Ishikawa (cell line): ENCODE results near the gene LAYN.

Experiments
- CEBPB ChIP-seq: IDR thresholded peaks from 2 replicates; pipeline ENCODE4 v1.6.1; 2012
- CREB1 ChIP-seq: IDR thresholded peaks from 2 replicates; pipeline ENCODE4 v1.6.1; 2012; ENCODE audit warnings: low read depth
- EGR1 ChIP-seq: IDR thresholded peaks from 2 replicates; pipeline ENCODE4 v1.6.1; 2012
- EP300 ChIP-seq: IDR thresholded peaks from 2 replicates; pipeline ENCODE4 v1.6.1; 2012; ENCODE audit warnings: borderline replicate concordance
- FOXM1 ChIP-seq: IDR thresholded peaks from 2 replicates; pipeline ENCODE4 v1.6.1; 2012; ENCODE audit warnings: low read depth, borderline replicate concordance
- MAX ChIP-seq: IDR thresholded peaks from 2 replicates; pipeline ENCODE4 v1.6.1; 2012
- NFIC ChIP-seq: IDR thresholded peaks from 2 replicates; pipeline ENCODE4 v1.6.1; 2012
- RAD21 ChIP-seq: IDR thresholded peaks from 2 replicates; pipeline ENCODE4 v1.6.1; 2012; ENCODE audit warnings: low read depth
- TAF1 ChIP-seq: IDR thresholded peaks from 2 replicates; pipeline ENCODE4 v1.6.1; 2012; ENCODE audit warnings: low read depth, mild to moderate bottlenecking
- TCF12 ChIP-seq: IDR thresholded peaks from 2 replicates; pipeline ENCODE4 v1.6.1; 2012; ENCODE audit warnings: low read depth
- TEAD4 ChIP-seq: IDR thresholded peaks from 2 replicates; pipeline ENCODE4 v1.6.1; 2012
- YY1 ChIP-seq: IDR thresholded peaks from 2 replicates; pipeline ENCODE4 v1.6.1; 2012; ENCODE audit warnings: low read depth
- ZBTB7A ChIP-seq: IDR thresholded peaks from 2 replicates; pipeline ENCODE4 v1.6.1; 2012; ENCODE audit warnings: low read depth
- TF ChIP-seq, protein P1 (sequence below): IDR thresholded peaks from 2 replicates; pipeline ENCODE4 v1.6.1; 2012; ENCODE audit warnings: low read depth, mild to moderate bottlenecking
- TF ChIP-seq, protein P2 (sequence below): IDR thresholded peaks from 2 replicates; pipeline ENCODE4 v1.6.1; 2012

The LAYN gene

GRCh38 chr11:111548525-111548924, 8.0 kb downstream of the LAYN start:
- TF ChIP-seq ZBTB7A (no peak), TAF1 (no peak), CEBPB (no peak), EGR1 (no peak), YY1 (no peak)
- TF ChIP-seq, protein P1, sequence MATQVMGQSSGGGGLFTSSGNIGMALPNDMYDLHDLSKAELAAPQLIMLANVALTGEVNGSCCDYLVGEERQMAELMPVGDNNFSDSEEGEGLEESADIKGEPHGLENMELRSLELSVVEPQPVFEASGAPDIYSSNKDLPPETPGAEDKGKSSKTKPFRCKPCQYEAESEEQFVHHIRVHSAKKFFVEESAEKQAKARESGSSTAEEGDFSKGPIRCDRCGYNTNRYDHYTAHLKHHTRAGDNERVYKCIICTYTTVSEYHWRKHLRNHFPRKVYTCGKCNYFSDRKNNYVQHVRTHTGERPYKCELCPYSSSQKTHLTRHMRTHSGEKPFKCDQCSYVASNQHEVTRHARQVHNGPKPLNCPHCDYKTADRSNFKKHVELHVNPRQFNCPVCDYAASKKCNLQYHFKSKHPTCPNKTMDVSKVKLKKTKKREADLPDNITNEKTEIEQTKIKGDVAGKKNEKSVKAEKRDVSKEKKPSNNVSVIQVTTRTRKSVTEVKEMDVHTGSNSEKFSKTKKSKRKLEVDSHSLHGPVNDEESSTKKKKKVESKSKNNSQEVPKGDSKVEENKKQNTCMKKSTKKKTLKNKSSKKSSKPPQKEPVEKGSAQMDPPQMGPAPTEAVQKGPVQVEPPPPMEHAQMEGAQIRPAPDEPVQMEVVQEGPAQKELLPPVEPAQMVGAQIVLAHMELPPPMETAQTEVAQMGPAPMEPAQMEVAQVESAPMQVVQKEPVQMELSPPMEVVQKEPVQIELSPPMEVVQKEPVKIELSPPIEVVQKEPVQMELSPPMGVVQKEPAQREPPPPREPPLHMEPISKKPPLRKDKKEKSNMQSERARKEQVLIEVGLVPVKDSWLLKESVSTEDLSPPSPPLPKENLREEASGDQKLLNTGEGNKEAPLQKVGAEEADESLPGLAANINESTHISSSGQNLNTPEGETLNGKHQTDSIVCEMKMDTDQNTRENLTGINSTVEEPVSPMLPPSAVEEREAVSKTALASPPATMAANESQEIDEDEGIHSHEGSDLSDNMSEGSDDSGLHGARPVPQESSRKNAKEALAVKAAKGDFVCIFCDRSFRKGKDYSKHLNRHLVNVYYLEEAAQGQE = no peak
- TF ChIP-seq, protein P2, sequence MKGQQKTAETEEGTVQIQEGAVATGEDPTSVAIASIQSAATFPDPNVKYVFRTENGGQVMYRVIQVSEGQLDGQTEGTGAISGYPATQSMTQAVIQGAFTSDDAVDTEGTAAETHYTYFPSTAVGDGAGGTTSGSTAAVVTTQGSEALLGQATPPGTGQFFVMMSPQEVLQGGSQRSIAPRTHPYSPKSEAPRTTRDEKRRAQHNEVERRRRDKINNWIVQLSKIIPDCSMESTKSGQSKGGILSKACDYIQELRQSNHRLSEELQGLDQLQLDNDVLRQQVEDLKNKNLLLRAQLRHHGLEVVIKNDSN = no peak

DNA sequence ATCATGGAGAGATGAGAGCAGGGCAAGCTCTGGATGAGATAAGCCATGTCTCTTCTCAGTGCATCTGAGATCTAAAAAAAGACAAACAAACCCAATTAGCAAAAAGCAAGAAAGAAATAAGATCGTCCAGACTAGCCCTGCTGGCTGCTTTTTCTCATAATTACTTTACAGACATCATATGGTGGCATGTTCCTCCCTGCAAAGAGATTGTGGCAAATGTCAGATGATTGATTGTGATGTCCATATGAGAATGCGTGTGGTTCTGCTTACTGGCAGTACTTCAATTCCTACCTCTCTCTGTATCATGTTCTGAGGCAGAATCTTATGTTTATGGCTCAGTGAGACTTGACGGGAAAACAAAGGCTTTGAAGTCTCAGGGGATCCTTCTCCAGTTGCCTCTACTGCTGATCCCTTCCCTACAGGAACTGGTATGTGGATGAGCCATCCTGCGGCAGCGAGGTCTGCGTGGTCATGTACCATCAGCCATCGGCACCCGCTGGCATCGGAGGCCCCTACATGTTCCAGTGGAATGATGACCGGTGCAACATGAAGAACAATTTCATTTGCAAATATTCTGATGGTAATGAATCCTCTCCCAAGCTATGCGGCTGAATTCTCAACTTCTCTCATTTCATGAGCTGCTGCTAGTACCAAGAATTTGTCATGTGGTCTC, 8.8 kb downstream of the LAYN start:
- no peak for TF ChIP-seq RAD21
- TF ChIP-seq NFIC = no peak
- no peak for TF ChIP-seq FOXM1
- no peak for TF ChIP-seq ZBTB7A
- no peak for TF ChIP-seq TCF12

DNA sequence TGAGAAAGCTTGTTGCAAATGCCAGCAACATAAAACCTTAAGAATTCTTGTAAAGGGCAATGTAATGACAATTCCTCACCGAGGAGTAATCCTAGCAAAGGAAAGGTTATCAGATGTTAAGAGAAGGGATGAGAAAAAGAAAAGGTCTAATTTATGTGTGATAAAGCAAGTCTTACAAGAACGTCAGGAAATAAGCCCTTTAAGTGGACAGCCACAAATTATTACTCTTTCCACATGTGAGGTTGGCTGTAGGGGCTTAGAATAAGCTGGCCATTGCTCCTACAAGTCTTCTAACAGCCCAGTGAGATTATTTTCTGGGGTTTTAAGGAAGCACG, 9.3 kb downstream of the LAYN start:
- TF ChIP-seq EGR1 (no peak), CEBPB (no peak), TEAD4 (no peak), EP300 (no peak), TAF1 (no peak)

GRCh38 chr11:111550258-111550657, 9.7 kb downstream of the LAYN start:
- TF ChIP-seq, protein P2 = no peak
- TF ChIP-seq EGR1 (no peak), EP300 (no peak), CREB1 (no peak), NFIC (no peak), YY1 (no peak), MAX (no peak), CEBPB (no peak), RAD21 (no peak), FOXM1 (no peak)
- TF ChIP-seq, protein P1 = no peak

DNA sequence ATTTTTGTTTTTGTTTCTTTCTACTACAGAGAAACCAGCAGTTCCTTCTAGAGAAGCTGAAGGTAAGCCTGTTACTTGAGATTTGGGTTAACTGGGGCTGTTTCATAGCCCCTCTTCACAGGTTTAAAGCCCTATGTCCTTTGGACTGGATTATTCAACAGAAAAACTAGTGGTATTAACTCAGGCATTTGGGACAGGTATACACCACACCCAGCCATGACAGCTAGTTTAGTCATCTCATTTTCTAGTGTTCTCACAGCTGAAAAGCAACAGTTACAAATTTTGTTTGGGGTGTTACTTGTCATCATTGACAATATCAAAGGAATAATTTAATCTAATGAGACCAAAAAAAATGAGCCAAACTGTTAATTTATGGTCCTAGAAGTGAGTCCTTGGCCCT, 14.0 kb downstream of the LAYN start:
- TF ChIP-seq YY1 = no peak
- TF ChIP-seq NFIC = no peak
- no peak for TF ChIP-seq TAF1
- TF ChIP-seq ZBTB7A = no peak
- TF ChIP-seq CREB1 = no peak
- no peak for TF ChIP-seq EP300
- no peak for TF ChIP-seq FOXM1

GRCh38 chr11:111555255-111555654, 14.7 kb downstream of the LAYN start:
- no peak for TF ChIP-seq TAF1
- no peak for TF ChIP-seq MAX
- TF ChIP-seq FOXM1 = no peak
- no peak for TF ChIP-seq TCF12
- no peak for TF ChIP-seq CREB1
- TF ChIP-seq, protein P1 = no peak
- TF ChIP-seq RAD21 = no peak
- TF ChIP-seq YY1 = no peak
- no peak for TF ChIP-seq CEBPB
- TF ChIP-seq NFIC = no peak
- no peak for TF ChIP-seq ZBTB7A
- no peak for TF ChIP-seq EGR1
- TF ChIP-seq, protein P2 = no peak
- TF ChIP-seq TEAD4 = no peak
